SU-DHL-6 (cell line): Measurements from ENCODE around the gene TRPT1.

ENCODE experiments used
- CTCF ChIP-seq: fragments of 200-600 bp; sonication (generic); IDR thresholded peaks from one replicate; pipeline ENCODE4 v1.5.1; 2017; ENCODE audit warnings: antibody characterized with exemption, mild to moderate bottlenecking, low read length, moderate library complexity; ENCODE audit not compliant: insufficient read depth, poor library complexity, severe bottlenecking
- EZH2phosphoT487 ChIP-seq: fragments of 200-600 bp; sonication (generic), shearing (Covaris generic); conservative IDR thresholded peaks from 2 replicates; pipeline ENCODE4 v1.6.1; 2018; ENCODE audit warnings: mild to moderate bottlenecking, antibody characterized with exemption, low read length, moderate library complexity, mixed read lengths

GRCh38 chr11:64260147-64260708, 34.2 kb upstream of the TRPT1 start:
- TF ChIP-seq CTCF (no peak), EZH2phosphoT487 (no peak)
